Activated gamma-delta T cell (primary cell): Measurements from ENCODE around the gene HSPB9.

ENCODE experiments used
- DNase-seq: peaks from one replicate; lab custom pipeline; 2025; lab: John Stamatoyannopoulos, UW
- total RNA-seq, 2 donors: gene quantifications; one replicate each; lab custom pipeline; 2026; lab: John Stamatoyannopoulos, UW

Gene HSPB9, protein sequence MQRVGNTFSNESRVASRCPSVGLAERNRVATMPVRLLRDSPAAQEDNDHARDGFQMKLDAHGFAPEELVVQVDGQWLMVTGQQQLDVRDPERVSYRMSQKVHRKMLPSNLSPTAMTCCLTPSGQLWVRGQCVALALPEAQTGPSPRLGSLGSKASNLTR
- total RNA-seq, result 0 reads per million in 2 donors

DNA sequence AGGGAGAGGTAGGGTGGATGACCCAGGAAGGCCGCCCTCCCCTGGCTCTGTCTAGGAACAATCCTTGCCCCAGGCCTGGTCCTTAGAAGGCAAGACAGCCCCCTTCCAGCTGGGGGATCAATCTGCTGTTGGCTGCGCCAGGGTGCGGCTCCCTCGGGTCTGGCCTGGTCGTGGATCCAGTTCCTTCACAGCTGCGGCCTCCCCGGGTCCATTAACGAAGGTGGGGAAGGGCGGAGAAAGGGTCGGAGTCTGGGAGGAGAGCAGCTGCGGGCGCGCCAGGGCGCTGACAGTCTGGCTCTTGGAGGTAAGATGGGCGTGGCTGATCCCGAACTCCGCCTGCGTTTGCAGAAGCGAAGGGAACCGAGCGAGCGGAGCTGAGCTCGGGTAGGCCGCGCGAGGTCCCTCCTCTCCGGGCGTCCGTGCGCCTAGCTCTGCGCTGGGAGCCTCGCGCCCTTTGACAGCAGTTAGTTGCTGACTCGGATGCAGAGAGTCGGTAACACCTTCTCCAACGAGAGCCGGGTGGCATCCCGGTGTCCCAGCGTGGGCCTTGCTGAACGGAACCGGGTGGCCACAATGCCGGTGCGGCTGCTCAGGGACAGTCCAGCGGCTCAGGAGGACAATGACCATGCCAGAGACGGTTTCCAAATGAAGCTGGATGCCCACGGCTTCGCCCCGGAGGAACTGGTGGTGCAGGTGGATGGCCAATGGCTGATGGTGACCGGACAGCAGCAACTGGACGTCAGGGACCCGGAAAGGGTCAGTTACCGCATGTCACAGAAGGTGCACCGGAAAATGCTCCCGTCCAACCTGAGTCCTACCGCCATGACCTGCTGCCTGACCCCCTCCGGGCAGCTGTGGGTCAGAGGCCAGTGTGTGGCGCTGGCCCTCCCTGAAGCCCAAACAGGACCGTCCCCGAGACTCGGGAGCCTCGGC, at the start of gene HSPB9:
Gene HSPB9, plus strand, starts transcription at position 434 of the 933 bp plus-strand sequence. Its CDS starts 47 bp downstream, at position 481.
- DNase-seq, result no peak

DNA sequence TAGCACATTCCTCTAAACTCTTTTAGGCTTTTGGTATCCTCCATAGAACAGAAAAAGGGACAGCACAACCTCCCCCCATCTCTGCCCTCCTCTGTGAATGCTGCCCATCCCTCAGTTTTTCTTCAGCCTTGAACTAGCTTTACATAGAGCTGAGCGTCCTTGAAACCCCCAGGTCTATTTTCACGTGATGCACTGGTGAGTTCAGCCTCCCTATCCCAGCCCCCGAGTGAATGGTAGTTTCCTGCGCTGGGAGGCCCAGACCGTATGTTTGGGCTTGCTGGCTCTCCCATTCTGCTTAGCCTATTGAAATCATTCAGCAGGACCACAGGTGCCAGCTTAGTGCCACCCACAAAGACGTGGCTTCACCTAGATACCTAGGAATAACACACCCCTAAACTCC, 46.8 kb upstream of the HSPB9 start:
- no peak for DNase-seq

DNA sequence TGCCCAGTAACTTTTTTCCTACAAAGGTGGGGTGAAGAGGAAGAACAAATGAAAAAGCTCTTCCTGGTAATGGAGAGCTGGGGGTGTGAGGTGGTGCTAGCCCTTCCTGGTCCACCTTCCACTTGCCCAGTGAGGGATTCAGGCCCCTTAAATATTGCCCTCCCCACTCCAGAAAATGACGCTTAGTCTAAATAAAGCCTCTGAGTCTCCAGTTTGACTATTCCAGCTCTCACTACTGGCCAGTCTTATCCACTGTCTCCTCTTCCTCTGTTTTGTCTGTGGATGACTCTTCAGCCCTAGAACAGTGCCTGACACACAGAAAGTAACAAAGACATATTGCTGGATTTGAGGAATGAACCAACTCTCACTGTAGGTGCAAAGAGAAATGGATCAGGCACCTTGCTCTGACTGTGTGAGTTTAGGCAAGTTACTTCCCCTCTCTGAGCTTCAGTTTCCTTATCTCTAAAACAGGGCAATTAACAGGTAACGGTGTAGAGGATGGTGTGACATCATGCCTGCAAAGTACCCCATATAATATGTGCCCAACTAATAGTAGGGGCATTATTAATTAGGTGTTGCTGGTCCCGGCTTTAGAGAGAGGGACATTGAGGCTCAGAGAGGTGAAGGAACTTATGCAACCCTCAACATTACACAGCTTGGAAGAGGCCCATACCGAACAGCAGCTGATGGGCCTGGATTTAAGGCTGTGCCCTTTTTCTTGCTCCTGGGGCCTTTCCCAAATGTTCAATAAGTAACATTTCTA, 45.6 kb upstream of the HSPB9 start:
- no peak for DNase-seq

DNA sequence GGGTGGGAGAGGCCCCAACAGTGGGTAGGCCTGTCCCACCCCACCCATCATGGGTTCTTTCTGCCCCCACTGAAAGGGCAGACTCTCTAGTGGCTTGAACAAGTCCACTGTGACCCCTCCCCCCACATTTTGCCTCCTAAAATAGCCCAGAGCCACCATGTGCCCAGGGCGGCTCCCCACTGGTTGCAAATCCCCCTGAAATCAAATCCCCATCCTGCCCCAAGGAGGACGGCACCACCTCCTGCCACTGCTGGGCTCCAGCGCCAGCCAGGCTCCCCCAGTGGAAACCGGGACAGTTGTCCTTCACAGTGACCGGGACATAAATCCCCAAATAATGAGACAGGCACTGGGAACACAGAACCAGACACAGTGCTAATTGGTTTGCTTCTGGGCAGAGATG, 44.8 kb upstream of the HSPB9 start:
- DNase-seq, result no peak

DNA sequence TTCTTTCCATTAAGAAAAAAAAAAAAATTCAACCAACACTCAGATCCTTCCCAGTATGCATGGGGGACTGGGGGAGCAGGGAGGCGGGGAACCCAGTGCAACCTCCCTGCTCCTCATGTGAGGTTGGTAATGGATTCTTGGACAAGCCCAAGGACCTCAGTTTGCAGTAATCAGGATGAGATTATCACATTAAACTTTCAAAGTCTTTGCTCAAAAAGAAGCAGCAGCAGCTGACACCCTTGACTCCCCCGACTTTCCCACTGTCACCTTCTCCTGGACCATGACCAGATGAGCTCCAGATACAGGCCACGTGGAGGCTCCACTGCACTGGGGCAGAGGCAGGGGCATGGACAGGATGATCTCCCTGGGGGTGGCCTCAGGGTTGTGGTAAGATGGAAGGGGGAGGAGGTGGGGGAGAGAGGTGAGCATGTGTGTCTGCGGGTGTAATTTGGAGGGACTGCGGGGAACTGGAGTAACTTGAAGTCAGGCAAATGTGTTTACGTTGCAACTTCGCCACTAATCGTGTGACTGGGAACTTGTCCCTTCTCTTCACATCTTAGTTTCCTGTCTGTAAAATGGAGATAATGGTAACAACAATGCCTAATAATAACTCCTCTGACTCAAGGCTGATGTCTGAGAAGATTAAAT, 44.1 kb upstream of the HSPB9 start:
- no peak for DNase-seq

DNA sequence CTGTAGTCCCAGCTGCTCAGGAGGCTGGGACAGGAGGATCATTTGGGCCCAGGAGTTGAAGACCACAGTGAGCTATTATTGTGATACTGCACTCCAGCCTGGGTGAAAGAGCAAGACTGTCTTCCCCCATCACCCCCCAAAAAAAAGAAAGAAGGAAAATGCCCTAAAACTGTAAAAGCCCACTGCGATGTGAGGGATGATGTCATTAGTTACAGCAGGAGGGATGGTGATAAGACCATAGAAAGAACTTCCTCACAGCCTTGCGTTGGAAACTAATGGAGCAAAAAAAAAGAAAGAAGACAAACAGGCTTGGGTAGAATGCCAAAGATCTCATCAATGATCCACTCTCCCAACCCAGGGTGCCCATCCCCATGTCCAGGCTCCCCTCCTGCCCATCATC, 43.1 kb upstream of the HSPB9 start:
- DNase-seq, result no peak

DNA sequence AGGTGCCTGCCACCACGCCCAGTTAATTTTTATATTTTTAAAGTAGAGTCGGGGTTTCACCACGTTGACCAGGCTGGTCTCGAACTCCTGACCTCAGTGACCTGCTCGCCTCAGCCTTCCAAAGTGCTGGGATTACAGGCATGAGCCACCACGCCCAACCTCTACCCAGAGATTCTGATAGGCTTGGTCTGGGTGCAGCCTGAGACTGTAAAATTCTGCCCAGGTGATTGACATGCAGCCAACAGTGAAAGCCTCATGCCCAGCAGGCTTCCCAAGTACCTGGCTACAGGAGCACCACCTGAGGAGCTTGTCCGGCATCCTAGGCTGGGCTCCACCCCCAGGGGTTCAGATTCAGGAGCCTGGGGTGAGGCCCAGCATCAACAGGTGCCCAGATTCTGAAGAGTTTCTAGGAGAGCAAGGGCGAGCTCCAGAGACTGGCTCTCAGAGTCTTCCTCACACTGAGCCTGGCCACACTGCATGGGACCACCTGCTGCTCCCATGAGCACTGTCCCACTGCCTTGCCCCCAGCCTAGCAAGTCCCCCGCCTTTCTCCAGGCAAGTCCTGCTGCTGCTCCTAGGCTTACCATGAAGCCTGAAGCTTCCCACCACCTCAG, 41.0 kb upstream of the HSPB9 start:
- no peak for DNase-seq

DNA sequence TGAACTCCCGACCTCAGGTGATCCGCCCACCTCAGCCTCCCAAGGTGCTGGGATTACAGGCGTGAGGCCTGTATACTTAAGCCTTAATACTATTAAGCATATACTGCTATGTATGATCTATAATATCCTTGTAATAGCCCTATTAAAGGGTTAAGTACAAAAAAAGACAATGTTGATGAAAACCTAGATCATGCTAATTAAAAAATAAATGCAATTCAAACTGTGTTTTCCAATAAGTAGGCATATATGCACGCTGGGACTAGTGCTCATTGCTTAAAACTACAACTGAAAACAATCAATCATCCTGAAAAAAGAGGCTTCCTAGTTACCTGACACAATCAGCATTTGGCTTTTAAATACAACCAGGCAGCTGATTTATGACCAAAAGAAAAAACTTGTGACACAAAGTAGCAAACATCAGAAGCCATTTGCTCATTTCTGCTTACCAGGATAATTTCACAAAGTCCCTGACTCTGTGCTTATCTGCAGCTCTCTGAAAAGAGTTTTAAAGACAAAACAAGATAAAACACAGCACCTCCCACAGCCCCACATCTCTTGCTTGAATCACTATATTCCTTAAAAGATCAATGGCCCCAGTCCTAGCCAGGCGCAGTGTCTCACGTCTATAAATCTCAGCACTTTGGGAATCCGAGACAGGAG, 35.4 kb upstream of the HSPB9 start:
- DNase-seq, result no peak

DNA sequence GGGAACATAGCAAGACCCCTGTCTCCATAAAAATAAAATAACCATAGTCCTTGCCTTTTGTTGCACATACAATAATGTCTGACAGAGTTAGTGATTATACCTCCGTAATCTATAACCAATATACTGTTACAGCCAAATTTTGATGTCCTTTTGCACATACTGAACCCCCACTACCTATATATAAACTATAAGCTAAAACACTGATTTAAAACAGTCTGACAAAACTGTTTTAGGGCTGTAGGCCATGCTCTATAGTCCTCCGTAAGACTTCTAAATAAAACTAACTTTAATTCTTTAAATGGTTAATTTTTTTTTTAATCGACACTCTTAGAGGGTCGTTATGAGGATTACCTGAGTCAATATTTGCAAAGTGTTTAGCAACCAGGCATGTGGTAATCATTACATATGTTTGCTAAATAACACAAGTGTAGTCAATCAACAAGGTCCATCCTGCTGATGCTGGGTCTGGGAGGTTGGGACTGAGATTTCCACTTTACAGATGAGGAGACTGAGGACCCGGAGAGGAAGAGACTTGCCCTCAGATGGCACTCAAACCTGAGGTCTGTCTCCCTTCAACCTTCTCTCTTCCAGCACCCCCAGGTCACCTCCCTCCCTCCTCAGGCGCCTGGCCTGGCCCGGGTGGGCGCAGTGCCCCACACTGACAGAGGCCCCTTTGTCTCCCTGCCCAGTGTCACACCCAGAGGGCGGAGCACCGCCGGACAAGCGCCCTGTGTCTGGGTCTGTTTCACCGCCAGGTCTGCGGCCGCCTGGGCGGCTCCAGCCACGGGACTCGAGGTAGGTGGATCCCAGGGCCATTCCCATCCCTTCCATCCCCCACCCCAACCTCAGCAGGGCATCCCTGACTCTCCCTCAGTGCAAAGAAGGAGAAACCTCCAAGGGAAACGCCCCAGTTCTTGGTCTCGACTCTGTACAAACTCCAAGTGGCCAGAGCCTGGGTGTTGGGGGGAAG, 34.6 kb upstream of the HSPB9 start:
- no peak for DNase-seq

DNA sequence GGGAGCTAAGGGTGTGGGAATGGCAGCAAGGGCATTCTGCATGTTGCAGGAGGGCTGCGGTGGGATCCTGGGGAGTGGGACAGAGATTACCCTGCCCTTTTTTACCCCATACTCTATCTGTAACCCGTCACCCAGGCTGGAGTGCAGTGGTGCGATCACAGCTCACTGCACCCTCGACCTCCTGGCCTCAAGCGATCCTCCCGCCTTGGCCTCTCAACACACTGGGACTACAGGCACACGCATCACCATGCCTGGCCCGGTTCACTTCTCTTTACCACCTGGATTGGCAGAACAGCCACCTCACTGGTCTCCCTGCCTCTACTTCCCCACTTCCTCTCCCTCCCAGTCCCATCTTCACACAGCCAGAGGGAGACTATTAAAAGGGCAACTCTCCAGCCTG, 33.9 kb upstream of the HSPB9 start:
- DNase-seq, result no peak

DNA sequence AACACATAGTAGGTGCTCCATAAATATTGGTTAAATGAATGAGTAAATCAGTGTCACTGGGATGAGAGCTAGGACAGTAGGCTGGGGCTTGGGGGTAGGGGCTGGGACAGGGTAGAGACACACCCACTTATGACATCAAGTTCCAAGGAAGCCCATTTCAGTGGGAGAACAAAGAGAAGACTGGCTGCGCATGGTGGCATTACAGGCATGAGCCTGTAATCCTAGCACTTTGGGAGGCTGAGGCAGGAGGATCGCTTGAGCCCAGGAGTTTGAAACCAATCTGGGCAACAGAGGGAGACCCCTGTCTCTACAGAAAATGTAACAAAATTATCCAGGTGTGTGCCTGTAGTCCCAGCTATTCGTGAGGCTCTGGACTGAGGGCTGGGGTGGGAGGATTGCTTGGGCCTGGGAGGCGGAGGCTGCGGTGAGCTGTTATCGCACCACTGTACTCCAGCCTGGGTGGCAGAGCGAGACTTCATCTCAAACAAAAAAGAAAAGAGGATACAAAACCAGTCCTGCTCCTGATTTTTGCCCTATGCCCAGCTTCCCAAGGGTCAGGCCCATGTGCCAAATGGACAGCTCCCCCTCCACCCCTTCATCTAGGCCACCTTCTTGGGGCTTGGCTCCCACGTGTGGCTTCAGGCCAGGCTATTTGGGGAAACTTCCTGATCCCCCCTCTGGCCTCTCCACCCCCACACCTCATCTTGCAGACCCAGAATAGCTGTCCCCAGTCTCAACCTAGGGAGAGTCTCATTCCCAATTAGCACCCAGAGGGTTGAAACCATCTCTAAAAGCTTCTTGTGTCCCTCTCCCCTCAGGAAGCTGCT, 31.4 kb upstream of the HSPB9 start:
- DNase-seq, result no peak

DNA sequence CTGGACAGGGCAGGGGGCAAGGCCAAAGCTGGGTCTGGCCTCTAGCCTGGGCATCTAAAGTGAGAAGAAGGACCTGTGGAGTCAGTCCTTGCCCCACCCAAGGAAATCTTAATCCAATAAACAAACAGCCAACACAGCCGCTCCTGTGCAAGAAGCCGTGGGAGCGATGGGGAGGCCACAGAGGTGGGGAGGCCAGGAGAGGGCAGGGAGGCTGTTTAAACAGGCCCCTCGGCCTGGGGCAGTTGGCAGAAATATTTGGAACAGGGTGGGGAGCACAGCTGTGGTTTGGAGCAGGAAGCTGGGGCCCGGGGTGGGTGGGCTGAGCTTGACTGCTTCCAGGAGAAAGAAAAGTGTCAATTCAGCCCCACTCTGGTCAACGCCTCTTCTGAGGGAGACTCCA, 29.7 kb upstream of the HSPB9 start:
- DNase-seq, result no peak

DNA sequence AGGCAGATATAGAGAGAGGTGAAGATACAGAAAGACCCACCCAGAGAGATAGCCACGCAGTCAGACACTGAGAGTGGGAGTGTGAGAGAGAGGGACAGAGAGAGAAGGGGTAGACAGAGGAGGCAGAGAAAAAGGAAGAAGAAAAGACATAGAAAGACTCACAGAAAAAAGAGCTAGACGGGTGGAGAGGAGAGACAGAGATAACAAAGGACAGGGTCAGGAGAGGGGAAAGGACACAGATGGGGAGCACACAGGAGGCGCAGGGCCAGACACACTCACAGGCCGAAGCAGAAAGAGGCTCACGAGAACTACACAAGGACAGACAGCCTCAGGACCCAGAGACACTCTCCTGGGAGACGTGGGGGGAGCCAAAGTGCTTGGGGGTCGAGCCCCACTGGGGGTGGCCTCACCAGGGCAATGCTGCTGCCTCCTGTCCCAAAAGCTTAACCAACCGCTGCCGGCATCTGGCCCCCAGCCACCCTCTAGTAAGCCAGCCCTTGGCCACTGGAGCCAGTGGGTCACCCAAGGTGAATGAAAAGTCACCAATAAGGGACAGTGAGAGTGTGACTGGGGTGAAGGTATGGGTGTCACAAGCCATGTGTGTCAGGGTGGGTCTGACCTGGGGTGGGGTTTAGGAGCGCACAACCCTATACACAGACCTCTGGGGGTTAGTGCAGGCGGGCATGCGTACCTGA, 28.1 kb upstream of the HSPB9 start:
- no peak for DNase-seq

DNA sequence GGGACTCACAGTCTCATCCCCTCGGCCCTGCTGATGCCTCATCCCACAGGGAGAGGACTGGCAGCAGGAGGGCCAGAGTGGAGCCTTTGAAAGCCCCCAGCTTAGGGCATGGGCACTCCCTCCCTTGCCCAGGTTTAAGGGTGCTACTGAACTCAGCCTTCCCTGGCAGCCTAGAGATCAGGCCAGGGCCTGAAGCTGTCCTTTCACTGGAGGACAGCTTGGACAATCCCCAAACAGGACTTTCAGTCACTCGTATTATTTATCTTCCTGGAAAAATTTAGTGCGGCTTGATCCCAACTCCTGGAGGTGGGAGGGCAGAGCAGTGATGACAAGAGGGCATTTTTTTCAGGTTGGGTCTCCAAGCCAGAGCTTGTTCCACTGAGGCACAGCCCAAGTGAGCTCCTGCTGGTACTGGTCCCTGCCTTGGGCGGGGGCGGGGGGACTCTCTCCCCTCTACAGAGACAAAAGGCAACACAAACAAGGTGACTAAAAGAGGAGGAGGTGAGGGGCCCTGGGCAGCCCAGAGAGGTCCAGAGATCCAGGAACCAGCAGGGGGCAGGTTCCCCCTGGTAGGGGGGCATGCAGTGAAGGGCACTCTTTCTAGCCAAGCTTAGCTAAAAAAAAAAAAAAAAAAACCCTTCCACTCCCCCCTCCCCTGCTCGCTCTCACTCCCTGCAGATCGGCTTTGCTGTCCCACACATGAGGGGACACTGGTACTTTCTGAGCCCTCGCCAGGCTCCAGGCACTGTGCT, 26.1 kb upstream of the HSPB9 start:
- no peak for DNase-seq

DNA sequence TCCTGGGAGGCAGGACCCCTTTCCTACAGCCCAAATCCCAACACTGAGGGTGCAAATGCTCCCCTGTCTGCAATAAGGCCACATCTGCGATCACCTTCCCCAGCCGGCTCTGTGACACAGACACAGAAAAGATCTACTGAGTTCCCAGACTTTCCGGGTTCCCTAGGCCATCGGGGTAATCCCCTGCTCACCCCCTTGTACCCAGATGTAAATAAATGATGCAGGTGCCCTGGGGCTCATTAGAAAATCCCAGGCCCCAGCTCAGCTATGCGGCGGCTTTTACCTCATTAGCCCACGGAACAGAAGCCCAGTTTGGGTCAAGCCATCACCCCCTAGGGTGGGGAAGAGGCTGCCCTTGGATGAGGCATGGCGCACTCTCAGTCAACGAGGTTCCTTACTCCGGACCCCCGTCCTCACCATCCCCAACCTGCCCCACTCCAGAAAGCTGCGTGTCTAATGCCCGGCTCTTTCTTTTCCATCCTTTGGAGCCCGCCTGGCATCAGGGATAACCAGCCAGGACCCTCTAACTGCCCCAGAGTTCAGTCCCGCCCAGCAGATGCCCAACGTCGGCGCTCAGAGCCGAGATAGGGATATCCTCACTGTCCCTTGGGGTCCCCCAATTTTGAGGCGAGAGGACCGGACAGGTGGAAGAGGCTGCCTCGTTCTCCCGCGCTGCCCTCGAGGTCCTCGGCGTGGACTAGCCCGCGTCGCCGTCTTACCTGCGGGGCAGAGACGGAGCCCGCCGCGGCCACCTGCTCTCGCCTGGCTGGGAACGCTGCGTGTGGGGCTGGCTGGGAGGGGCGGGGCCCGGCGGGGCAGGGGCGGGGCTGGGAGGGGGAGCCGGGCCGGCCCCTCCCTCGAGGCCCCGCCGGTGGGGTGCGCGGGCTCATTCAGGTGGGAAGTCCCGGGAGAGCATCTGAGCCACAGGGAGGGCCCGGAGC, 24.6 kb upstream of the HSPB9 start, which contains the start of gene ZNF385C:
Gene ZNF385C, minus strand, starts transcription at position 783 of the 941 bp plus-strand sequence. CDS start 35,417 bp downstream, outside the sequence.
- no peak for DNase-seq

DNA sequence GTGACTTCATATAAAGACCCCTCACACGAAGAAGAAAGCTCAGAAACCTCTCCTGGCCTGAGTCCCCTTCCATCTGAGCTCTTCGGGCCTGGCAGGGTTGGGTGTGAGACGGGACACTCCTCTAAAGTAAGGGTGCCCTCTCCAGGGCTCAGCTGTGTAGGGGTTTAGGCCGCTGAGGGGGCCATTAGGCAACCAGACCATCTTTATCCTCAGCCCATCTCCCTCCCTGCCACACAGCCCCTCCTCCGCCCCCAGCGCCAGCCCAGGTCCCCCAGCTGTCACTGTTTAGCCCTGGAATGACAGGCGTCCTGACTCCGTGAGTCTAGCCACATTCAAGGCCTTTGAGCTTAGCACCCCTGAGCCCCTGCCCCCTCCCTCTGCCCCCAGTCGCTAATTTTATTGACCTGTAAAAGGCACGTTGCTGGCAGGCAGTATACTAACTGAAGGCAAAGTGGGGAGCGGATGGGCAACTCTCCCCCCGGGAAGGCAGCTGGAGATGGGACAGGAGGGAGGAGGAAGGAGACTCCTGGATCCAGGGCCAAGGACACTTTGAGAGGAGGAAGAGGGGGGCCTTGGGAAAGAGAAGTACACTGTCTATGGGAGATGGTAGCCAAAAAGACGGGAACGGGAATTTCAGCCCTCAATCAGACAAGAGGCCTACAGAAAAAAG, 23.7 kb upstream of the HSPB9 start:
- no peak for DNase-seq
